ENCODE measurements around the gene DHRS7C.
A peak's percentile ranks its signal among the peaks of the same experiment; 100 is the strongest.

DHRS7C gene

DNA sequence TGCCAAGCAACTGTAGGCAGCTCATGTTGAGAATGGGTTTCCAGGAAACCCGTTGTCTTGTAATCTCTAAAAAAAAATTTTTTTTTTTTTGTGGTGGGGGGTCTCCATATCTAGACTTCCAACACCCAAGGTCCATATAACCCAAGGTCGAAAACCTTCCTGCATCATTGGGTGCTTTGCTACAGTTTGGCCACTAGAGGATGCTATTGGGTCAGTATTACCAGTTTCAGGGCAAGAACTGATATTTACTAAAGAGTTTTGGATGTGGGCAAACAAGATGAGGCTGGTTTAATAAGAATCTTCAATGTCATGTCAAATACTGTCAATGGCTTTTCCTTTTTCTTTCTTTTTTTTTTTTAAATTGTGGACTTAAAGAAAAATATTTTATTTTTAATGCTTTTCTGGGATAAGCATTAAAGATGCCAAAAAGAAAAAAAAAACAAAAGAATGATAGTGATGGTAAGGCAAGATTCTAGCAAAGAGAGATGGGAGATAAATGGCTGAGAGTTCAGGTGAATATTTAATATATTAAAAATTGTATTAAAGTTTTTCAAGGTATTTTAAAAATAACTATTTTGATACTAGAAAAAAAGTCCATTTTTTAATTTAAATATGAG, 62.2 kb downstream of the DHRS7C start:
- no peak overlapping the region for H3K4me3 ChIP-seq
- H4K20me1 ChIP-seq = no peaks in the 10 kb centered on the region
- H3K27me3 ChIP-seq = no peaks in the 10 kb centered on the region
- H3K36me3 ChIP-seq = peaks cover 9% of the 10 kb centered on the region
- no peak overlapping the region for H3K4me2 ChIP-seq
- H3K9me3 ChIP-seq = peaks cover 11% of the 10 kb centered on the region; the same call in 1 of the 2 replicates
- no peak overlapping the region for H3K9ac ChIP-seq
- TF ChIP-seq Cebpa-rat (IDR thresholded peaks at IDR 0.05) = no peak
- H3K4me1 ChIP-seq = peaks cover 20% of the 10 kb centered on the region
- no peak overlapping the region for H3K27ac ChIP-seq

DNA sequence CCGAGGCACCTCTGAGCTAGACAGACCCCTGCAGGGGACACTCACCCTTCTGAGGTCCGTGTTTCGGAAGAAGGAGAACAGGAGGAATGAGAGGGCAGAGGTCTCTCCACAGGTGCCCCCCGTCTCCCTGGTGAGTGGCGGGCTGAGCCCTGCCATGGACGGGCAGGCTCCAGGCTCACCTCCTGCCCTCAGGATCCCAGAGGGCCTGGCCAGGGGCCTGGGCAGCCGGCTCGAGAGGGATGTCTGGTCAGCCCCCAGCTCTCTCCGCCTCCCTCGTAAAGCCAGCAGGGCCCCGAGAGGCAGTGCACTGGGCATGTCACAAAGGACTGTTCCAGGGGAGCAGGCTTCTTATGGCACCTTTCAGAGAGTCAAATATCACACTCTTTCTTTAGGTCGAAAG, 62.8 kb downstream of the DHRS7C start:
- no peaks in the 10 kb centered on the region for H3K27me3 ChIP-seq
- no peak overlapping the region for H3K4me2 ChIP-seq
- peaks cover 20% of the 10 kb centered on the region for H3K4me1 ChIP-seq
- peaks cover 9% of the 10 kb centered on the region for H3K36me3 ChIP-seq
- H3K9me3 ChIP-seq = peaks cover 11% of the 10 kb centered on the region; the same call in 1 of the 2 replicates
- no peak overlapping the region for H3K4me3 ChIP-seq
- H3K27ac ChIP-seq = no peak overlapping the region
- TF ChIP-seq Cebpa-rat (IDR thresholded peaks at IDR 0.05) = no peak
- no peak overlapping the region for H3K9ac ChIP-seq
- H4K20me1 ChIP-seq = no peaks in the 10 kb centered on the region

DNA sequence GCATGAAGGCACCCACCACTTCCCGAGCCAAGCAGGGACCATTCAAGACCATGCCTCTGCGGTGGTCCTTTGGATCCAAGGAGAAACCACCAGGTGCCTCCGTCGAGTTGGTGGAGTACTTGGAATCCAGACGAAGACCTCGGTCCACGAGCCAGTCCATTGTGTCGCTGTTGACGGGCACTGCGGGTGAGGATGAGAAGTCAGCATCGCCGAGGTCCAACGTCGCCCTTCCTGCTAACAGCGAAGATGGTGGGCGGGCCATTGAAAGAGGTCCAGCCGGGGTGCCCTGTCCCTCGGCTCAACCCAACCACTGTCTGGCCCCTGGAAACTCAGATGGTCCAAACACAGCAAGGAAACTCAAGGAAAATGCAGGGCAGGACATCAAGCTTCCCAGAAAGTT, 63.4 kb downstream of the DHRS7C start:
- Histone ChIP-seq H3K9me3 (peaks cover 11% of the 10 kb centered on the region; the same call in 1 of the 2 replicates), H3K9ac (no peak overlapping the region), H3K36me3 (peaks cover 9% of the 10 kb centered on the region), H3K4me3 (no peak overlapping the region), H3K4me1 (peaks cover 20% of the 10 kb centered on the region), H3K27me3 (no peaks in the 10 kb centered on the region), H4K20me1 (no peaks in the 10 kb centered on the region), H3K27ac (no peak overlapping the region), H3K4me2 (no peak overlapping the region)
- no peak for TF ChIP-seq Cebpa-rat (IDR thresholded peaks at IDR 0.05)

DNA sequence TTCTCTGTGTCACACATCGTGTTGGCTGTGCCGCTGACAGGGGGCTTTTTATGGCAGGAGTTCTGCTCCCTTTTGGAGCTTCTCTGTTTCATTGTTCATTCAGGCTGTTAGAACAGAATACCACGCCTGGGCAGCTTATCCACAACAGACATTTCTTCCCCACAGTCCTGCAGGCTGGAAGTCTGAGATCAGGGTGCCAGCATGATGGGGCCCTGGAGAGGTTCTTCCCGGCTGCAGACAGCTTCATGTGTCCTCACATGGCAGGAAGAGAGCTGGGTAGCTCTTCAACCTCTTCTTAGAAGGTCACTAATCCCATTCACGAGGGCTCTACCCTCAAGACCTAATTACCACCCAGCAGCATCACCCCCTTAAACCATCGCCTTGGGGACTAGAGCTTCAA, 65.1 kb downstream of the DHRS7C start:
- peaks cover 6% of the 10 kb centered on the region; the same call in 1 of the 2 replicates for H3K9me3 ChIP-seq
- H4K20me1 ChIP-seq = no peaks in the 10 kb centered on the region
- H3K4me1 ChIP-seq = peaks cover 30% of the 10 kb centered on the region
- no peak for TF ChIP-seq Cebpa-rat (IDR thresholded peaks at IDR 0.05)
- no peak overlapping the region for H3K4me3 ChIP-seq
- no peak overlapping the region for H3K4me2 ChIP-seq
- H3K9ac ChIP-seq = no peak overlapping the region
- H3K36me3 ChIP-seq = peaks cover 9% of the 10 kb centered on the region
- no peaks in the 10 kb centered on the region for H3K27me3 ChIP-seq
- H3K27ac ChIP-seq = no peak overlapping the region

DNA sequence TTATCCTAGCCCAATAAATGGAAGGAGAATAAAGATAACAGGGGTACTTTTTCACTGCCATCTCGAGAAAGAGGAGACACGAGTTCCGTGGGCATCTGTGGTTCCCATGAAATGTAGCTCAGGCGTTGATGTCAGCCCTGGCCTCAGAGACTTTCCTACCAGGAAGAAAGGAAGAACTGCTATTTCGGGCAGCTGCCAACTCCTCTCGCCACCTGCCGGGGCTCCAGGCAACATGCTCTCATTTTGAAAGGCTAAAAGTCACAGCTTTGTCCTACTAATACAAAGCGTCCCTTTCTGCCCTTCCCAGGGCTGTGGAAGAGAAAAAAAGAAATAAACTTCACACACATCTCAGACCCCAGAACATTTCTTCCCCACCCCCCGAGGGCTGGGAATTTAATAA, 65.8 kb downstream of the DHRS7C start:
- H3K9ac ChIP-seq = no peak overlapping the region
- no peaks in the 10 kb centered on the region for H4K20me1 ChIP-seq
- H3K27me3 ChIP-seq = no peaks in the 10 kb centered on the region
- TF ChIP-seq Cebpa-rat (IDR thresholded peaks at IDR 0.05) = no peak
- peaks cover 35% of the 10 kb centered on the region for H3K4me1 ChIP-seq
- peak overlapping the region; percentile 47 for H3K4me2 ChIP-seq
- no peak overlapping the region for H3K4me3 ChIP-seq
- no peaks in the 10 kb centered on the region for H3K9me3 ChIP-seq
- no peak overlapping the region for H3K27ac ChIP-seq
- H3K36me3 ChIP-seq = peaks cover 9% of the 10 kb centered on the region
